ENCODE measurements around the gene TXLNB.

Gene TXLNB

DNA sequence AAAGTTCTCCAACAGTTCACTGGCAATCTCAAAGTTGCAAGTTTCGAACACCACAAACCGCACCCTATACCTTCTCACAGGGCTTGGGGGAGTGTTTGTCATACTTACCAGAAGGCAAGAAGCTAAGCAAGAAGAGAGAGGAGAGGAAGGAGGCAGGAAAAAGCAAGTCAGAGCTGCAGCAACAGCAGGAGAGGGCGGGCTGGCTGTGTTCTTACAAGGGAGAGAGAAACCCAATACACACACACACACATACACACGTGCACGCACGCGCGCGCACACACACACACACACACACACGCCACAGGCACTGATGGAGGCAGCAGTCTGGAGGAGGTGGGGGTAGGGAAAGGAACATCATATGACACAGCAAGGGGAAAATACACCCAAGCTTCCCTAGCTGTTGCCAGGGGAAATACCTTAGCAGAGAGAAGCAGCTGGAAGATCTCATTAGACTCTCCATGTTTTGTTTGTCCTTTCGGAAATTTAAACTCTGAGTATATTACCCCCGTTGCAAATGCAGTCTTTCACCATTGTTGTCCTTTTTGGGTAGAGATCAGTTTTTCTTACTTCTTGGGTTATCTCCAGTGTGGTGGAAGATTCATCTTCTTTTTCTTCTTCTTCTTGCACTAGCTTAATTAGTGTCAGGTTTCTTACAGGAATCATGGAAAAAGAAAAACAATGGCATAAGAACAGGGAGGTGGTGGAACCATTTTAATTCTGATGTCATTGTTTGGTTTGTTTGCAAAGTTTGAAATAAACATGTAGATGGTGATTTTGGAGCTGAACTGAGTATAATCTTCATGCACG lies at the start of gene TXLNB:
Gene TXLNB (minus strand): TSS at position 186 of the 807 bp plus-strand sequence. CDS start 3,099 bp downstream, outside the sequence.
- Histone ChIP-seq H3K4me1 (ENCODE audit: control insufficient read depth, insufficient read depth, low read length, unreplicated experiment) (peaks cover 5% of the 10 kb centered on the region), H2AFZ (ENCODE audit: low read length, unreplicated experiment) (peak within 1 kb of the TSS; percentile 10), H3K27ac (ENCODE audit: low read depth, low read length) (no peak within 1 kb of the TSS), H3K27me3 (ENCODE audit: insufficient read depth, low read length) (no peaks in the 10 kb centered on the region), H3K36me3 (ENCODE audit: insufficient read depth, low read length) (no peaks in the 10 kb centered on the region), H3K79me2 (ENCODE audit: control insufficient read depth, insufficient read depth, low read length, unreplicated experiment) (no peaks in the 10 kb centered on the region), H3K4me3 (ENCODE audit: low read depth, low read length) (no peak within 1 kb of the TSS)

DNA sequence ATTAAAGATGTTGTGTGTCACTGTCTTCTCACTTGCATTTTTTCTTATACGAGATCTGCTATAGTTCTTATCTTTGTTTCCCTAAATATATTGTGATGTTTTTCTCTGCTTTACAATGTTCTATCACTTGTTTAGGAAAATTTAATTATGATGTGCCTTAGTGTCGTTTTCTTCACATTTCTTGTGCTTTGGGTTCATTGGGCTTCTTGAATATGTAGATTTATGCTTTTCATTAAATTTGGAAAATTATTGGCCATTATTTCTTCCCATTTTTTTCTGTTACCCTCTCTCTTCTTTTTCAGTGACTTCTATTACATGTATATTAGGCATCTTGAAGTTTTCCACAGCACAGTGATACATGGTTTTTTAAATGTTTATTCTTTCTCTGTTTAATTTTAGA lies 49.3 kb upstream of the TXLNB start:
- Histone ChIP-seq H3K36me3 (ENCODE audit: insufficient read depth, low read length) (no peaks in the 10 kb centered on the region), H3K4me1 (ENCODE audit: control insufficient read depth, insufficient read depth, low read length, unreplicated experiment) (no peaks in the 10 kb centered on the region), H3K27me3 (ENCODE audit: insufficient read depth, low read length) (no peaks in the 10 kb centered on the region), H3K27ac (ENCODE audit: low read depth, low read length) (no peak overlapping the region), H2AFZ (ENCODE audit: low read length, unreplicated experiment) (no peak overlapping the region), H3K4me3 (ENCODE audit: low read depth, low read length) (no peak overlapping the region), H3K79me2 (ENCODE audit: control insufficient read depth, insufficient read depth, low read length, unreplicated experiment) (no peaks in the 10 kb centered on the region)

DNA sequence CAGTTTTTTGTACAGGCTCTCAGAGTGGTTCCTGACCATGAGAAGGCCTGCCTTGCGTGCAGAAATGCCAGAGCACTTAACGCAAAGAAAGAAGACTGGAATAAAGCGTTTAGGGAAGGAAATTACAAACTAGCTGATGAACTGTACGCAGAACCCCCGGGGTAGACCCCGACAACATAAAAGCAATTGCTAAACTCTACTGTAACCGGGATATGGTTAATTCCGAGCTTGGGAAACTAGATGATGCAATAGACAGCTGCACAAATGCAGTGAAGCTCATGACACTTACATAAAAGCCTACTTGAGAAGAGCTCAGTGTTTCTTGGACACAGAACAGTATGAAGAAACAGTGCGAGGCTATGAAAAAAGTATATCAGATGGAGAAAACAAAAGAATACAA lies 47.0 kb upstream of the TXLNB start:
- H3K36me3 ChIP-seq (ENCODE audit: insufficient read depth, low read length), result no peaks in the 10 kb centered on the region
- H3K79me2 ChIP-seq (ENCODE audit: control insufficient read depth, insufficient read depth, low read length, unreplicated experiment), result no peaks in the 10 kb centered on the region
- no peak overlapping the region for H2AFZ ChIP-seq (ENCODE audit: low read length, unreplicated experiment)
- H3K27ac ChIP-seq (ENCODE audit: low read depth, low read length), result no peak overlapping the region
- H3K27me3 ChIP-seq (ENCODE audit: insufficient read depth, low read length), result no peaks in the 10 kb centered on the region
- no peak overlapping the region for H3K4me3 ChIP-seq (ENCODE audit: low read depth, low read length)
- peaks cover 14% of the 10 kb centered on the region for H3K4me1 ChIP-seq (ENCODE audit: control insufficient read depth, insufficient read depth, low read length, unreplicated experiment)

DNA sequence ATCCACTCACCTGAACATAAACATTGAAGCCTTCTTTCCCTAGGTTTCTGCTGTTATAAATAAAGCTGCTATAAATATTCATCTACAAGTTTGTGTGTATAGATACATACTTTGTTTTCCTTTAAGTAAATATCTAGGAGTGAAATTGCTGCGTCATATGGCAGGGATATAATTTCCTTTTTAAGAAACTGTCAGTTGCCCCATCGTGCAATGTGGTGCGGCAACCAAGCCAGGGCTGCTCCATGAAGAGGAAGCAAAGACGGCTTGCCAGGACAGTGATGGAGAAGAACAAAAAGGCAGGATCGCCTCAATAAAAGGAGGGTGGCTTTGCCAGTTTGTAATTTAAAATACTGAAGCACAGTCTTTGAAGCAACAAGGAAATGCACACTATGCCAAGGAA lies 46.0 kb upstream of the TXLNB start:
- Histone ChIP-seq H3K79me2 (ENCODE audit: control insufficient read depth, insufficient read depth, low read length, unreplicated experiment) (no peaks in the 10 kb centered on the region), H2AFZ (ENCODE audit: low read length, unreplicated experiment) (no peak overlapping the region), H3K27me3 (ENCODE audit: insufficient read depth, low read length) (no peaks in the 10 kb centered on the region), H3K4me1 (ENCODE audit: control insufficient read depth, insufficient read depth, low read length, unreplicated experiment) (peaks cover 17% of the 10 kb centered on the region), H3K4me3 (ENCODE audit: low read depth, low read length) (no peak overlapping the region), H3K36me3 (ENCODE audit: insufficient read depth, low read length) (no peaks in the 10 kb centered on the region), H3K27ac (ENCODE audit: low read depth, low read length) (no peak overlapping the region)

DNA sequence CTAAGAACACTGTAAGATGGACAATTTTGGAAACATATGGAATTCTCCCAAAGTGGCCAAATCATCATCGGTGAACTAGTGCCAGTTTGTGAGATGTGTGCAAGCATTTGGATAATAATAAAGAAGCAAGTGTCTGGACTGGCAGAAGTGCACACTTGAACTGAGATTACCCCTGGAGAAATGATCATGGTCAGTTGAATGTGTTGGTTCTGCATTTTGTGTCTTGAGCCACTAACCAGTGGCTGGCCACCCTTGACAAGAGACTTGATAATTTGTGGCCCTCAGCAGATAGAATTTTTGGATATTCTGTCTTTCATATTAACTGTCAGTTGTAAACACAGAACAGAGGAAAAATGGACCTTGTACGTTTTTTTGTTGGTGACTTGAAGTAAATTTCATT lies 45.2 kb upstream of the TXLNB start:
- Histone ChIP-seq H3K36me3 (ENCODE audit: insufficient read depth, low read length) (no peaks in the 10 kb centered on the region), H2AFZ (ENCODE audit: low read length, unreplicated experiment) (no peak overlapping the region), H3K27me3 (ENCODE audit: insufficient read depth, low read length) (no peaks in the 10 kb centered on the region), H3K27ac (ENCODE audit: low read depth, low read length) (no peak overlapping the region), H3K4me3 (ENCODE audit: low read depth, low read length) (no peak overlapping the region), H3K4me1 (ENCODE audit: control insufficient read depth, insufficient read depth, low read length, unreplicated experiment) (peaks cover 17% of the 10 kb centered on the region), H3K79me2 (ENCODE audit: control insufficient read depth, insufficient read depth, low read length, unreplicated experiment) (no peaks in the 10 kb centered on the region)

DNA sequence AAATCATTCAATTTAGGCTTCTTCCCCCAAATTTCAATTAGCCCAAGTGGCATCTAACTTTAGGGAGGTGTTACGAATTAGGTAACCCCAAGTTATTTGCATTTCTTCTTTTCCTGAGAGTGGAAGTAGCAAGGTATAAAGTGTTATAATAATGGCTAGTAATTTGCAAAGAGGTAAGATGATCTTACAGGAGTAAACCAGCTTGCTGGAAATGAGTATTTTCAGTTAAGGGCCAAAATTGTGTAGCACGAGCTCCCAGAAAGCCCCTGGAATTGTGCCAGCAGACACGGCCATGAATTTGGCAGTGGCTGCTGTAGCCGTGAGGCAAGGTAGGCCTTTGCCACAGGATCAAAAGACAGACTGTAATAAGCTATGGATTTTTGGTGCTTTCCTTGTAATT lies 44.7 kb upstream of the TXLNB start:
- Histone ChIP-seq H3K27ac (ENCODE audit: low read depth, low read length) (no peak overlapping the region), H3K36me3 (ENCODE audit: insufficient read depth, low read length) (no peaks in the 10 kb centered on the region), H2AFZ (ENCODE audit: low read length, unreplicated experiment) (no peak overlapping the region), H3K79me2 (ENCODE audit: control insufficient read depth, insufficient read depth, low read length, unreplicated experiment) (no peaks in the 10 kb centered on the region), H3K4me3 (ENCODE audit: low read depth, low read length) (no peak overlapping the region), H3K4me1 (ENCODE audit: control insufficient read depth, insufficient read depth, low read length, unreplicated experiment) (peaks cover 17% of the 10 kb centered on the region), H3K27me3 (ENCODE audit: insufficient read depth, low read length) (no peaks in the 10 kb centered on the region)

DNA sequence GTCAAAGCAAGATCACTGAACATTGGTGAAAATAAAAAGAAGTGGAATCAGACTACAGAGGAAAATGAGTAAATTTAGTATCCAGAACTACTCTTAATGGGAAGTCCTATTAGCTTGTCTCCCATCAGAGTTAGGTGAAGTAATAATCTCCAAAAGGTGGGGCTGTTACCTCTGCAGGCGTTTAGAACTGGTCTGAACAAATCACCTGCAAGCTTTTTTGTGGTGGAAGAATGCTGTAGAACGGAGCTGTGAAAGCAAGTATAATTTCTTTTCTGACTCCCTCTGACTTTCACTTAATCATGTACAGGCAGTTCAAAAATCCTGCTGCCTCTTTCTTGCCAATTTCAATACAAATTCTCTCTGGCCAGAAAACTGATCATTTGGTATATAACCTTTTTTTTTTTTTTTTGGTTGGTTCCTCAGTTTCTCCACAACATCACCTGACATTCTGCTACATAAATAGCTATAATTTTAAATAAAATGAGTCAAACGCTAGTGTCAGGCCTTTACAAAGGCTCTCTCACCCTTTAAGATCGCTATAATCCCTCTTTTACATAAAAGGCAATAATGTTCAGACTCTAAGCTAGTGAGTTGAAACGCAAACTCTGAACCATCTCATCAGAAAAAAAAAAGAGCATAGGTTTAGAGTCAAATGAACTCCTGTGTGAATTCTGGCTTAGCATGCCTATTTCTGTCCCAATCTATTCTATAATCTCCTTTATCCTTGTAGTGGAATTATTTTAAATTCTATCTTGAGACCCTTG lies 43.8 kb upstream of the TXLNB start:
- Histone ChIP-seq H3K36me3 (ENCODE audit: insufficient read depth, low read length) (no peaks in the 10 kb centered on the region), H2AFZ (ENCODE audit: low read length, unreplicated experiment) (peak overlapping the region; percentile 77), H3K27ac (ENCODE audit: low read depth, low read length) (peak overlapping the region; percentile 88)

DNA sequence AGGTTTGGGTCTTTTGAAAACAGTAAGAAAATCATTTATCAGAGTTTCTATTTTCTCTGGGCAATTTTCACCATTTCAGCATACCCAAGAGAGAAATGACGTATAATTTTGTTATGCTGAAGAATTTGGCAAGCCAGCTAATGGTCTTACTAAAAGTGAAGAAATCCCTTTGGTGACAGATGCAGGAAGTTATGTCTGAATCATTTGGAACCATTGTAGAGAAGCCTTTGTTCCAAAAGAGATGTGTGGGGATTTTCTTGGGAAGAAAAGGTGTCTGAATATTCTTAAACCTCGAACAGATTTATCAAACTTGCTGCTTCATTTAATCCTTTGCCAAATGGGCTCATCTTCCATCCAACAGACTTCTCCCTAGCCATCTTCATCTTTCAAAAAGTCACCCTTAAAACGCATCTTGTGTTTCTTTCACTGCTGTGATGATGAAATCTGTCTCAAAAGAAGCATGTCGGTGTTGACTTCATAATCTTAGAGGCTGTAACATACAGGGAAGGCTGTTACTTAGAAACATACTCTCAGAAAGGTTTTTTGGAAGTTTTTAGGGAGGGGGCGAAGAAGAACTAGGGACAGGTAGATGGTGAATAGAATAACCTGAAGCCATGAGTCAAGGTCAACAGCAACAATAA lies 43.1 kb upstream of the TXLNB start:
- Histone ChIP-seq H3K27ac (ENCODE audit: low read depth, low read length) (peak overlapping the region; percentile 88), H3K4me3 (ENCODE audit: low read depth, low read length) (peak overlapping the region; percentile 28; the same call in 1 of the 2 replicates), H3K79me2 (ENCODE audit: control insufficient read depth, insufficient read depth, low read length, unreplicated experiment) (no peaks in the 10 kb centered on the region), H3K27me3 (ENCODE audit: insufficient read depth, low read length) (no peaks in the 10 kb centered on the region), H2AFZ (ENCODE audit: low read length, unreplicated experiment) (peak overlapping the region; percentile 77), H3K4me1 (ENCODE audit: control insufficient read depth, insufficient read depth, low read length, unreplicated experiment) (peaks cover 17% of the 10 kb centered on the region), H3K36me3 (ENCODE audit: insufficient read depth, low read length) (no peaks in the 10 kb centered on the region)

More for the DNA sequence above, 43.8 kb upstream of the TXLNB start:
- Histone ChIP-seq H3K27me3 (ENCODE audit: insufficient read depth, low read length) (no peaks in the 10 kb centered on the region), H3K4me3 (ENCODE audit: low read depth, low read length) (no peak overlapping the region), H3K4me1 (ENCODE audit: control insufficient read depth, insufficient read depth, low read length, unreplicated experiment) (peaks cover 17% of the 10 kb centered on the region), H3K79me2 (ENCODE audit: control insufficient read depth, insufficient read depth, low read length, unreplicated experiment) (no peaks in the 10 kb centered on the region)

DNA sequence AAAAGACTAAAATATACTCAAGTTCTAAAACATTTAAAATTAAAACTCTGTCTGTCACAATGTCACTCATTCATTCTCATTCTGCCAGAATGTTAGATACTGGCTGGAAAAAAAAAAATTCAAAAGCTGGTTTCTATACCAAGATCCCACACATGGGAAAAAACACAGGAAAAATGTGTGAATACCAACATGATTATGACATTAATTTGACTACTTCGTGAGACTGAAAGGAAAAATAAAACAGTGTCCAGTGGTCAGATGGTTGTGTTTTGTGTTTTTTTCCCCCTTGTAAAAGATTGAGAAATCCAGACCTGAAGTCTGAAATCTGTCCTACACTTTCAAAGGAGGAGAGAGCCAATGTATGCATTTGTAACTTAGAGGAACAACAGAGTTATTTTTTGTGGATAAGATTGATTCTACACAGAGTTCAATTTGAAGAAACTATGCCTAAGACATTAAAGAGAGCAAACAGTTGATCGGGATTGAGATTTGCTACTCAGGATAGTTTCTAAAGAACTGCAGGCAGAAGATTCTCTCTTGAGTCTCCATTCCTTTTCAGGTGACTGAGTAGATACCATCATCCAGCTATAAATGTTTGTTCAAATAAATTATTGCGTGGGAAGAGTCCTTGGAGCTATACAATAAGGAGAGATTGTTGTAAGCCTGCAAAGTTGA lies 39.2 kb upstream of the TXLNB start:
- Histone ChIP-seq H2AFZ (ENCODE audit: low read length, unreplicated experiment) (no peak overlapping the region), H3K27me3 (ENCODE audit: insufficient read depth, low read length) (no peaks in the 10 kb centered on the region), H3K4me3 (ENCODE audit: low read depth, low read length) (no peak overlapping the region), H3K4me1 (ENCODE audit: control insufficient read depth, insufficient read depth, low read length, unreplicated experiment) (peaks cover 17% of the 10 kb centered on the region), H3K27ac (ENCODE audit: low read depth, low read length) (no peak overlapping the region), H3K36me3 (ENCODE audit: insufficient read depth, low read length) (no peaks in the 10 kb centered on the region), H3K79me2 (ENCODE audit: control insufficient read depth, insufficient read depth, low read length, unreplicated experiment) (no peaks in the 10 kb centered on the region)

DNA sequence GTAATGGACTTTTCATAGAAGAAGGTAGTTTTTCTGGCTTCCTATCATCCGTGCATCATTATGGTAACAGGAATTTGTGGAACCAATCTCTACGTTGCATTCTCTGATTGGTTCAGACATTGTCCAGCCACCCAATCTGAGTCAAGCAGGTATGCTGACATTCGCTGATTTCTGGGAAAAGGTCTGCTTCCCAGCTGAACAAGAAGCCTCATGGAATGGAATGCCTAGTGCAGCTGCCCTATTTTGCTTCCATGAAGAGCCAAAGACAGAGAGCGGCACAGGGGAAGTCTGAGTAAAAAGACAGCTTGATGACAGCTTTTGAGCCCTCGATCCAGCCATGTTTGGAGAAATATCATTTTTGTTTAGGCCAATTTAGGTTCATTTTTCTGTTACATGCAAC lies 38.5 kb upstream of the TXLNB start:
- Histone ChIP-seq H3K27ac (ENCODE audit: low read depth, low read length) (no peak overlapping the region), H2AFZ (ENCODE audit: low read length, unreplicated experiment) (no peak overlapping the region), H3K4me3 (ENCODE audit: low read depth, low read length) (no peak overlapping the region), H3K27me3 (ENCODE audit: insufficient read depth, low read length) (no peaks in the 10 kb centered on the region), H3K36me3 (ENCODE audit: insufficient read depth, low read length) (no peaks in the 10 kb centered on the region), H3K79me2 (ENCODE audit: control insufficient read depth, insufficient read depth, low read length, unreplicated experiment) (no peaks in the 10 kb centered on the region), H3K4me1 (ENCODE audit: control insufficient read depth, insufficient read depth, low read length, unreplicated experiment) (peaks cover 13% of the 10 kb centered on the region)
